ENCODE results near the gene CSK. TPM values are rescaled to one million over a fixed set of nuclear protein-coding genes. Genes with fewer than 3 reads are reported as not detected.
A peak's percentile ranks its signal among the peaks of the same experiment; 100 is the strongest.

The CSK gene
- total RNA-seq, 1 donor from 2014 or later = 34.0 TPM

DNA sequence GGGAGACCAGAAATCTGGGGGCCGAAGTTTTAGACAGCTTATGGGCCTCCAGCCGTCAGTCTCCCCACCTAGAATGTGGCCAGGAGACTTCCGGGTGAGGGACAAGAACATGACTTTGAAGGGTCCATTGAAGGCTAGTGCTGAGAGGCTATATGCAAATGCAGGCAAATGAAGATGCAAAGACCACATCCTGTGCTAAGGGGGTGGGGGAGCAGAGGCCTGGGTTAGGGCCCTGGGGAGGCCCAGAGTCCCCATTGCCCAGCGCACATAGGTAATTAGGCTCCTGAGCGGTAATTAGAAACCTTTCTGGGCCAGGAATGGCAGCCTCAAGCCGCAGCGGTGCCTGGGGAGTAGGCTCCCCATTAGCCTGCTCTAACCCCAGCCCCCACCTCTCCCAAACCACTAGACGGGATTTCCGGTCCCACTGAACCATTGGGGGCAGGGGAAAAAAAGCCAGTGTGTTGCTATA, 6.8 kb downstream of the CSK start:
- Histone ChIP-seq H3K27ac (replicated peaks) (peak overlapping the region; percentile 98), H3K4me1 (peaks cover 100% of the 10 kb centered on the region), H3K27me3 (ENCODE audit: low read depth) (no peaks in the 10 kb centered on the region), H3K4me3 (peak overlapping the region; percentile 45), H3K9me3 (replicated peaks) (no peaks in the 10 kb centered on the region), H3K36me3 (no peaks in the 10 kb centered on the region)
- TF ChIP-seq, protein P1, sequence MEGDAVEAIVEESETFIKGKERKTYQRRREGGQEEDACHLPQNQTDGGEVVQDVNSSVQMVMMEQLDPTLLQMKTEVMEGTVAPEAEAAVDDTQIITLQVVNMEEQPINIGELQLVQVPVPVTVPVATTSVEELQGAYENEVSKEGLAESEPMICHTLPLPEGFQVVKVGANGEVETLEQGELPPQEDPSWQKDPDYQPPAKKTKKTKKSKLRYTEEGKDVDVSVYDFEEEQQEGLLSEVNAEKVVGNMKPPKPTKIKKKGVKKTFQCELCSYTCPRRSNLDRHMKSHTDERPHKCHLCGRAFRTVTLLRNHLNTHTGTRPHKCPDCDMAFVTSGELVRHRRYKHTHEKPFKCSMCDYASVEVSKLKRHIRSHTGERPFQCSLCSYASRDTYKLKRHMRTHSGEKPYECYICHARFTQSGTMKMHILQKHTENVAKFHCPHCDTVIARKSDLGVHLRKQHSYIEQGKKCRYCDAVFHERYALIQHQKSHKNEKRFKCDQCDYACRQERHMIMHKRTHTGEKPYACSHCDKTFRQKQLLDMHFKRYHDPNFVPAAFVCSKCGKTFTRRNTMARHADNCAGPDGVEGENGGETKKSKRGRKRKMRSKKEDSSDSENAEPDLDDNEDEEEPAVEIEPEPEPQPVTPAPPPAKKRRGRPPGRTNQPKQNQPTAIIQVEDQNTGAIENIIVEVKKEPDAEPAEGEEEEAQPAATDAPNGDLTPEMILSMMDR (IDR thresholded peaks at IDR 0.05; ENCODE audit: borderline replicate concordance) = no peak
- DNase-seq = no peak
- intact Hi-C loops (cut with micrococcal nuclease) = no loop called here

DNA sequence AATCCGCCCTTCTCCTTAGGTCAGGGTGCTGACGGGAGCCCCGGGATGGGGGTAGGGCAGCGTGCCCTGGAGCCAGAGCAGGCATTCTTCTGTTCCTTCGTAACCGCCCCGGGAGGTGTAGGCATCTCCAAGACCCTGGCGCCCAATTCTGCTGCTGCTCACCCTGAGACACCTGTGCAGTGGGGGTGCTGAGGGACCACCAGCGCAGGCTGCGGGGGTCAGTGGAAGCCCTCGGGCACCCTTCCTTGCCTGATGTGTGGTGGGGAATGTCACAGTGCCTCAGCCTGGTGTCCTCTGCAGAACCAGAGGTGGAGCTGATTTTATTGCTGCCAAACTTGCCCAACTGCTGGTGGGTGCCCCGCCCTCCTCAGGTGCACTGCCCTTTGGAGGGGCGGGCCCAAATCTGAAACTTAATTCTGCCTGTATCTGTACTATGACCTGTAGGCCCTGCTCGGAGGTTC, 7.3 kb downstream of the CSK start:
- Histone ChIP-seq H3K9me3 (replicated peaks) (no peaks in the 10 kb centered on the region), H3K27ac (replicated peaks) (peak overlapping the region; percentile 98), H3K4me3 (peak overlapping the region; percentile 45), H3K27me3 (ENCODE audit: low read depth) (no peaks in the 10 kb centered on the region), H3K4me1 (peaks cover 98% of the 10 kb centered on the region), H3K36me3 (no peaks in the 10 kb centered on the region)
- DNase-seq = no peak
- intact Hi-C loops (cut with micrococcal nuclease) = no loop called here
- TF ChIP-seq, protein P1 (IDR thresholded peaks at IDR 0.05; ENCODE audit: borderline replicate concordance) = no peak

DNA sequence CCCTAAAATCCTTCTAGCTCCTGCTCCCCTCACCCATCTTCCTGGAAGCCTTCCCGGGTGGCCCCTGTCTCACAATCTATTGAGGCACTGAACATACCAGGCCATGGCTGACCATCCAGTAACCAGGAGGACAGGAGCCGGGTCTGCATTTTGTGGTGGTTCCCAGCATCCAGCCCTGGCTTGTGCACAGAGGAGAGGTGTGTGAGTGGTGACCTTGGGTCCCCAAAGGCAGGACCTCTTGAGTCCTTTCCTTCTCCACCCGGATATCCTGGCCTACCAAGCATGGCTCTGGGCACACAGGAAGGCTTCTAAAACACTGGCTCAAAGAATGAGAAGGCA, 7.8 kb downstream of the CSK start:
- no peak for DNase-seq
- intact Hi-C loops (cut with micrococcal nuclease) = no loop called here
- H3K4me1 ChIP-seq = peaks cover 98% of the 10 kb centered on the region
- peak overlapping the region; percentile 98 for H3K27ac ChIP-seq (replicated peaks)
- no peaks in the 10 kb centered on the region for H3K9me3 ChIP-seq (replicated peaks)
- TF ChIP-seq, protein P1 (IDR thresholded peaks at IDR 0.05; ENCODE audit: borderline replicate concordance) = no peak
- H3K4me3 ChIP-seq = peak overlapping the region; percentile 45
- no peaks in the 10 kb centered on the region for H3K27me3 ChIP-seq (ENCODE audit: low read depth)
- no peaks in the 10 kb centered on the region for H3K36me3 ChIP-seq

DNA sequence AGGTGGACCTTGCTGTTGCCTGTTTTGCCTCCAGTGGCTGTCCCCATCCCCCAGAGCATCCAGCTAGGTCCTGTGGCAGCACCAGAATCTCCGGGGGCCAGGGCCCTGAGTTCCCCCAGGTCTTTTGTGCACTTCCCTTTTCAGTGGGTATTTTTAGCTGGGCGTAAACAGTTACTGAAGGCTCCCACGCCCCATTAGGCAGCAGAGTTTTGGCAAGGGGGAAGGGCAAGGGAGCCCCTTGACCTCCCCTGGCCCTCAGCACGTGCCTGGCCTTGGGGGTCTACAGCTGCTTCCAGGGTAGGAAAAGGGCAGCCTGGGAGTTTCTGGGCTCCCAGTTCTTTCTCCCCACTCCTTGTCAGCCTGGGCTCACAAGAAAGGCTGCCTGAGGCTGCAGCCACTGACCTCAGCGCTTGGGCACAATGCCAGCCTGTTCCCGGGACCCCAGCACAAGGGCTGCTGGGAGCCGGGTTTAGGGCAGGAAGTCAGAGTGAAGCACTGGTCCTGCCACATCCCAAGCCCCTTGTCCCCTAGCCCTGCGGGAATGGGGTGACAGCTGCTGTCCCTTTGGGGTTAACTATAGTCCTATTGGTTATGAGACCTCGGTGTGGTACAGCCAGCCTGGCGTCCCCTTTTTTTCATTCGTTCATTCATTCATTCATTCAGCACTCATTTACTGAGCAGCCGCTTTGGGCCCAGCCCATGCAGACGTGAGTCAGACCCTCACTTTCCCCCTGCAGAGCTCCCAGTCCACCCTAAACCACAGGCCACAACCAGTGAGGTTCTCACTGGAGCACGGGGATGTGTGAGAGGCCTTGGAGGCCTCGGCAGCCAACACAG, 8.4 kb downstream of the CSK start:
- H3K36me3 ChIP-seq = no peaks in the 10 kb centered on the region
- intact Hi-C loops (cut with micrococcal nuclease) = no loop called here
- peaks cover 96% of the 10 kb centered on the region for H3K4me1 ChIP-seq
- H3K27me3 ChIP-seq (ENCODE audit: low read depth) = no peaks in the 10 kb centered on the region
- H3K27ac ChIP-seq (replicated peaks) = peak overlapping the region; percentile 98
- H3K4me3 ChIP-seq = peak overlapping the region; percentile 45
- TF ChIP-seq, protein P1 (IDR thresholded peaks at IDR 0.05; ENCODE audit: borderline replicate concordance) = no peak
- no peaks in the 10 kb centered on the region for H3K9me3 ChIP-seq (replicated peaks)
- DNase-seq = peak; percentile 82

DNA sequence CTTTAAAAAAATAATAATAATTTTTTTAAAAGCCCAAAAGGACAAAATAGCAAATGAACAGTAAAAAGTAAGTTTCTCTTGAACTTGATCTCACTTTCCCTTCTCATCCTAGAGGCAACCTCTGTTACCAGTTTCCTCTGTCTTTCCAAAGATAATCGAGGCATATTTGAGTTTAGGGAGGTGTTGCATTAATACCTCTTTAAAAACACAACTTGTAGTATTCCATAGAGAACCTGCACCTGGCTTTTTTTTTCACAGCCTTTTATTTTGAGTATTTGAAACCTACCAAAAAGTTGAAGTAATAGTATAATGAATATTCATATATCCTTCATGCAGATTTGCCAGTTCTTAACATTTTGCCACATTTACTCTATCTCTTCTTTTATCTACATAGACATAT, 9.1 kb downstream of the CSK start:
- no peak for DNase-seq
- Histone ChIP-seq H3K27ac (replicated peaks) (peak overlapping the region; percentile 98), H3K4me3 (no peak overlapping the region), H3K36me3 (no peaks in the 10 kb centered on the region), H3K4me1 (peaks cover 89% of the 10 kb centered on the region), H3K27me3 (ENCODE audit: low read depth) (no peaks in the 10 kb centered on the region), H3K9me3 (replicated peaks) (no peaks in the 10 kb centered on the region)
- TF ChIP-seq, protein P1 (IDR thresholded peaks at IDR 0.05; ENCODE audit: borderline replicate concordance) = no peak
- intact Hi-C loops (cut with micrococcal nuclease) = no loop called here

Data from left ventricle myocardium inferior (tissue), 1 donor.